ENCODE data around the gene MLXIP.

The MLXIP gene

DNA sequence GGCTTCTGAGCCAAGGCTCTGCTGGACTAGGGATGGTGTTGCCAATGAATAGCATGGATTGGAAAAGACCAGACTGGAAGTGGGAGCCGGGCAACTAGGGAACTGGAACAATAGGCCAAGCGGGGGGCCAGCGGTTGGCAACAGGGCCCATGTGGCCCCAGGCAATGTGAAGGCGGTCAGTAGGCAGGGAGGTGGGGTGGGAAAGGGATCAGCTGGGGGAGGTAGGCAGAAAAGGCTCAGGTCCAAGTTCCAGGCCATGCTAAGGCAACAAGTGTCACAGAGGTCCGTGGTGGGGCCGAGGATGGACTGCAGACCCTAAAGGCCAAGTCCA lies 14.9 kb upstream of the MLXIP start:
- peak overlapping the region; percentile 76 to 95 (median 88) for H3K4me2 ChIP-seq
- peak overlapping the region; percentile 56 to 87 (median 64); a peak in 21 of 22 replicates for H3K9ac ChIP-seq
- peak overlapping the region in 8 of 10 experiments; percentile 16 to 59 (median 36); a peak in 12 of 20 replicates for H3K4me3 ChIP-seq
- peaks cover 9 to 35% (median 30%) of the 10 kb centered on the region in 11 experiments for H3K36me3 ChIP-seq
- H3K4me1 ChIP-seq, result peaks cover 64 to 72% (median 68%) of the 10 kb centered on the region in 10 experiments
- H4K20me1 ChIP-seq, result peaks cover 0 to 19% (median 0%) of the 10 kb centered on the region in 11 experiments; a peak in 5 of 22 replicates
- TF ChIP-seq Cebpa-rat (IDR thresholded peaks at IDR 0.05), result no peak
- no peaks in the 10 kb centered on the region for H3K9me3 ChIP-seq (replicated peaks in 1 of 11)
- H3K27ac ChIP-seq, result peak overlapping the region; percentile 54 to 98 (median 88); a peak in 21 of 22 replicates
- no peaks in the 10 kb centered on the region for H3K27me3 ChIP-seq

DNA sequence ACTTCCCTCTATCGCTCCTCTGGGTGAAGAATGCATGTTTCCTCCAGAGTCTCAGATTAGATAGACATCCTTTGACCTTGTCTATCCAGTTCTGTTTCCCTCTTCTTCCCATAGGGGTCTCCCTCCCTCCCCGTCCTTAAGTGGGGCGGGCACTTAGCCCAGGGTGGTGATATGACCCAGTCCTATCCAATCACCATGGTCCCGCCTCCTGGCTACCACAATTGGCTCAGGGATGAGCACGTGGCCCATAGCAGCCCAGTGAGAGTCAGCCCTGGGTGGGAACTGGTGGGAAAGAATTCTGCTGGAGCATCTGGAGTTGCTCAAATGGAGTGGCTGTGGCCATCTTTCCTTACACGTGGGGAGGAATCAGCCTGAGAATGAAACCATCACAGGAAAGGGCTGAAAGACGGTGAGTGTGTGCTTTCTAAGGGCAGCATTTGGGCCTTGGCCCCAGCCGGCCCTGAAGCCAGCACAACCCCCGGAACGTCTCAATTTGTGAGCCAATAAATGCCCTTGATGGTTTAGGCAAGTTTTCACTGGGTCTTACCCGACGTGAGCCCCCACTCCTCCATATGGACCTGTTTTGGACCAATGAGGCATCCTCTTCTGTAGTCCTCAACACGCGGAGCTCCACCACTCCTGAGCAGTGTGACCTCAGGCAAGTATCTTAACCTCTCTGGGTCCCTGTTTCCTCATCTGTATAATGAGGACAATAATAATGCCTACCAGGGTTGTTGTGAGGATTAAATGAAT lies 14.4 kb upstream of the MLXIP start:
- peak overlapping the region; percentile 29 to 65 (median 44); a peak in 14 of 20 replicates for H3K4me3 ChIP-seq
- H3K9ac ChIP-seq, result peak overlapping the region; percentile 58 to 87 (median 77); a peak in 21 of 22 replicates
- peaks cover 5 to 30% (median 25%) of the 10 kb centered on the region in 11 experiments for H3K36me3 ChIP-seq
- no peaks in the 10 kb centered on the region for H3K9me3 ChIP-seq (replicated peaks in 1 of 11)
- peak overlapping the region; percentile 76 to 95 (median 88) for H3K4me2 ChIP-seq
- no peaks in the 10 kb centered on the region for H3K27me3 ChIP-seq
- peaks cover 64 to 77% (median 74%) of the 10 kb centered on the region in 10 experiments for H3K4me1 ChIP-seq
- no peak for TF ChIP-seq Cebpa-rat (IDR thresholded peaks at IDR 0.05)
- H3K27ac ChIP-seq, result peak overlapping the region; percentile 51 to 98 (median 88)
- peaks cover 0 to 19% (median 0%) of the 10 kb centered on the region in 11 experiments; a peak in 5 of 22 replicates for H4K20me1 ChIP-seq

GRCh38 chr12:122064780-122065588 lies 13.6 kb upstream of the MLXIP start:
- Histone ChIP-seq H3K9ac (peak overlapping the region; percentile 58 to 87 (median 77); a peak in 21 of 22 replicates), H3K36me3 (peaks cover 0 to 22% (median 17%) of the 10 kb centered on the region in 11 experiments; a peak in 16 of 22 replicates), H3K27me3 (no peaks in the 10 kb centered on the region), H3K4me1 (peaks cover 64 to 84% (median 80%) of the 10 kb centered on the region in 10 experiments), H3K27ac (peak overlapping the region; percentile 51 to 98 (median 88)), H4K20me1 (peaks cover 0 to 19% (median 0%) of the 10 kb centered on the region in 11 experiments; a peak in 3 of 22 replicates), H3K4me3 (peak overlapping the region; percentile 27 to 65 (median 44)), H3K9me3 (replicated peaks in 1 of 11) (no peaks in the 10 kb centered on the region), H3K4me2 (peak overlapping the region; percentile 76 to 95 (median 88))
- no peak for TF ChIP-seq Cebpa-rat (IDR thresholded peaks at IDR 0.05)

DNA sequence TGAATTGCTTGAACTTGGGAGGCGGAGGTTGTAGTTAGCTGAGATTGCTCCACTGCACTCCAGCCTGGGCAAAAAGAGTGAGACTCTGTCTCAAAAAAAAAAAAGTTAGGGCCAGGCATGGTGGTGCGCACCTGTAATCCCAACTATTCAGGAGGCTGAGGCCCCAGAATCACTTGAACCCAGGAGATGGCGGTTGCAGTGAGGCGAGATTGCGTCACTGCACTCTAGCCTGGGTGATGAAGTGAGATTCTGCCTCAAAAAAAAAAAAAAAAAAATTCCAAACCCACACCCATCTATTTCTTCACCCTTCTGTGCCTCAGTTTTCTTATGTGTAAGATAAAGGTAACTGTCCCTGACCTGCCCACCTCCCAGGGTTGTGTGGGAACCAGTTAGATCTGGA lies 11.0 kb upstream of the MLXIP start:
- H3K9ac ChIP-seq, result peak overlapping the region; percentile 21 to 87 (median 68); a peak in 20 of 22 replicates
- no peaks in the 10 kb centered on the region for H3K9me3 ChIP-seq (replicated peaks in 1 of 11)
- peak overlapping the region in 7 of 10 experiments; percentile 21 to 55 (median 31); a peak in 9 of 20 replicates for H3K4me3 ChIP-seq
- peak overlapping the region in 10 of 11 experiments; percentile 15 to 98 (median 90); a peak in 20 of 22 replicates for H3K27ac ChIP-seq
- no peaks in the 10 kb centered on the region for H3K36me3 ChIP-seq
- TF ChIP-seq Cebpa-rat (IDR thresholded peaks at IDR 0.05), result peak in 2 of 11 experiments; percentile 24 to 63; a peak in 5 of 22 replicates
- peaks cover 0 to 12% (median 0%) of the 10 kb centered on the region in 11 experiments; a peak in 3 of 22 replicates for H4K20me1 ChIP-seq
- H3K27me3 ChIP-seq, result no peaks in the 10 kb centered on the region
- peaks cover 57 to 100% (median 98%) of the 10 kb centered on the region in 10 experiments for H3K4me1 ChIP-seq
- peak overlapping the region; percentile 76 to 95 (median 88) for H3K4me2 ChIP-seq

DNA sequence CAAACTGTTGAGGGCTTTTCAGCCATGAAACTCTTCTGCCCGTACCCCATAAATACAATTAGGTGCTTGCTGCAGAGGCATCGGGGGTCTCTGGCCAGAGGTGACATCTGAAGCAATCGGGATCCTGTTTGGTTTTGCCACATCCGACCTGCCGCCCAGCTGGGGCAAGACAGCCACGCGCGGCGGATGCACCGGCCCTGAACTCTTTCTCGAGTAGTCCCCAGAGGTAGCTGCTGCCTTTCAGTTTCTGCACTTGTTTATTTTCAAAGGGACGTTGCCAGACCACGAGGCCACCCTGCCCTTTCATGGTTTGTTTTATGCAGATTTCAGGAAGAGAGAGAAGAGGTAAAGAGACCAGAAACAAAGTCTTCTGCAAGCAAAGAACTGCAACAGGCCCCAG lies 10.6 kb upstream of the MLXIP start:
- peaks cover 53 to 100% (median 97%) of the 10 kb centered on the region in 10 experiments for H3K4me1 ChIP-seq
- no peaks in the 10 kb centered on the region for H3K27me3 ChIP-seq
- H3K9me3 ChIP-seq (replicated peaks in 1 of 11), result no peaks in the 10 kb centered on the region
- TF ChIP-seq Cebpa-rat (IDR thresholded peaks at IDR 0.05), result peak in 9 of 11 experiments; percentile 5 to 99 (median 87); a peak in 14 of 22 replicates
- H3K9ac ChIP-seq, result peak overlapping the region; percentile 21 to 87 (median 68); a peak in 20 of 22 replicates
- H4K20me1 ChIP-seq, result peaks cover 0 to 8% (median 0%) of the 10 kb centered on the region in 11 experiments; a peak in 1 of 22 replicates
- peak overlapping the region; percentile 76 to 95 (median 88) for H3K4me2 ChIP-seq
- peak overlapping the region in 7 of 10 experiments; percentile 24 to 55 (median 32); a peak in 10 of 20 replicates for H3K4me3 ChIP-seq
- no peaks in the 10 kb centered on the region for H3K36me3 ChIP-seq
- H3K27ac ChIP-seq, result peak overlapping the region in 10 of 11 experiments; percentile 15 to 98 (median 90); a peak in 20 of 22 replicates

DNA sequence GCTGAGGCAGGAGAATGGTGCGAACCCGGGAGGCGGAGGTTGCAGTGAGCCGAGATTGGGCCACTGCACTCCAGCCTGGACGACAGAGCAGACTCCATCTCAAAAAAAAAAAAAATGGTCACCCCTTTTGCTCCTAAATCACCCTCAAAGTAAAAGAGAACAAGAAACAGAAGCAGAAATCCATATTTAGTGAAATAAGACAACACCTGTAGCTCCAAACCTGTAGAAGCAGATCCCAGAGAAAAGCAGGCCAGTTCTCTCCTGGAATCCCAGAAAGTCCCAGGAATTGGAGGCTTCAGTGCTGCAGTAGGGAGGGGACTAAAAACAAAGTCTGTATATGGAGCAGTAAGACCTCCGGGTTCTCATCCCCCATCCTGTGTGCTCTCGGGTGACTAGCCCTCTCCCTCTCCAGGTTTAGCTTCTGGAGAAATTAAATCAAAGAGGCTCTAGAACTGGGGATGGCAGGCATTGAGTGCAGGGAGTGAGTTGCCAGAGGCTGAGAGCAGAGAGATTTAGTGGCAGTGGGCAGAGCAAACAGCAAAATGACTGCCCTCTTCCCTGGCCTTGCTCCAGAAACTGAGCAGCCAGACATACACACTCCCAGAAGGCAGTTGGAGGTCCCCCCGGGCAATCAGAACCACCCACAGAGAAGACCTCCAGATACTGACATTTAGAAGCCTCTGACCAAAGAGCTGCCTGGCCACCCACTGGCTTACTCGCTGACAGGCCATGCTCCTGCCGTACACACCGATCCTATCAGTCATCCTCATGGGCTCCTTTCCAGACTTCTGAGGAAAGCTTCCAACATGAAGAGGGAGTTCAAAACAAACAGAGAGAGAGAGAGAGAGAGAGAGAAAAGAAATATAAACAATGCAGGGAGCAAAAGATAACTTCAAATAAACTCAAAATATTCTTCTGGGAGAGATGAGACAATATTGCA lies 6.3 kb upstream of the MLXIP start:
- no peaks in the 10 kb centered on the region for H4K20me1 ChIP-seq
- 0 out of 22 replicates have a peak, but pooled peaks cover 0 to 7% (median 0%) of the 10 kb centered on the region in 11 experiments for H3K36me3 ChIP-seq
- H3K9ac ChIP-seq, result peak overlapping the region in 8 of 11 experiments; percentile 24 to 67 (median 42); a peak in 13 of 22 replicates
- TF ChIP-seq Cebpa-rat (IDR thresholded peaks at IDR 0.05), result no peak
- H3K27me3 ChIP-seq, result no peaks in the 10 kb centered on the region
- H3K4me1 ChIP-seq, result peaks cover 34 to 91% (median 75%) of the 10 kb centered on the region in 10 experiments
- no peak overlapping the region for H3K4me3 ChIP-seq
- peaks cover 0 to 15% (median 8%) of the 10 kb centered on the region in 11 experiments; a peak in 12 of 22 replicates for H3K9me3 ChIP-seq (replicated peaks in 1 of 11)
- peak overlapping the region in 7 of 11 experiments; percentile 3 to 98 (median 63); a peak in 12 of 22 replicates for H3K27ac ChIP-seq
- peak overlapping the region in 9 of 11 experiments; percentile 18 to 93 (median 76); a peak in 15 of 22 replicates for H3K4me2 ChIP-seq

- no peak for TF ChIP-seq Cebpa-rat (IDR thresholded peaks at IDR 0.05)
- Histone ChIP-seq H3K9ac (no peak overlapping the region), H4K20me1 (peaks cover 0 to 2% (median 0%) of the 10 kb centered on the region in 11 experiments; a peak in 6 of 22 replicates), H3K27ac (peak overlapping the region in 2 of 11 experiments; percentile 18 to 42; a peak in 1 of 22 replicates), H3K4me3 (no peak overlapping the region), H3K36me3 (0 out of 22 replicates have a peak, but pooled peaks cover 0 to 7% (median 0%) of the 10 kb centered on the region in 11 experiments), H3K9me3 (replicated peaks in 1 of 11) (peaks cover 0 to 15% (median 8%) of the 10 kb centered on the region in 11 experiments; a peak in 12 of 22 replicates), H3K27me3 (no peaks in the 10 kb centered on the region), H3K4me1 (peaks cover 30 to 86% (median 70%) of the 10 kb centered on the region in 10 experiments), H3K4me2 (peak overlapping the region in 1 of 11 experiments; percentile 24; a peak in 2 of 22 replicates)
Observed at GRCh38 chr12:122073815-122074214, 4.7 kb upstream of the MLXIP start.
